AG04450 (cell line): ENCODE measurements around the gene PITPNM3. TPM values are rescaled to one million over a fixed set of nuclear protein-coding genes. Genes with fewer than 3 reads are reported as not detected.
A peak's percentile ranks its signal among the peaks of the same experiment; 100 is the strongest.

Experiments
- CTCF ChIA-PET: fragments of 300-600, 350-600 bp; formaldehyde crosslinking; extraction: SDS; loops from one replicate; lab custom pipeline; 2022; ENCODE audit warnings: antibody characterized with exemption, inconsistent platforms; lab: Charles Lee
- POLR2A ChIA-PET: fragments of 350-600 bp; formaldehyde crosslinking; extraction: SDS; loops from one replicate; lab custom pipeline; 2021; ENCODE audit warnings: antibody characterized with exemption, inconsistent platforms; lab: Yijun Ruan, JAX
- DNase-seq: peaks from one replicate; pipeline ENCODE4 v3.0.0-alpha.2; 2011; ENCODE audit warnings: low read depth, low spot score
- H3K27ac ChIP-seq: one replicate; pipeline ENCODE4 v1.5.1; 2012; ENCODE audit warnings: low read depth, low read length, control low read depth
- H3K27me3 ChIP-seq: one replicate; pipeline ENCODE4 v1.6.0; 2012; ENCODE audit warnings: low read length; ENCODE audit not compliant: control insufficient read depth, insufficient read depth
- H3K4me3 ChIP-seq: 2 replicates; pipeline ENCODE4 v1.5.1; 2011; ENCODE audit warnings: mild to moderate bottlenecking, low read depth, low read length, control low read depth
- H3K9me3 ChIP-seq: 2 replicates; pipeline ENCODE4 v1.5.1; 2012; ENCODE audit warnings: low read length; ENCODE audit not compliant: control insufficient read depth, insufficient read depth
- polyA plus RNA-seq: library from polyadenylated mRNA; depleted of rRNA; stranded (reverse); fragments of >200 nt; gene quantifications from 2 replicates; pipeline ENCODE4 v1.2.3, GENCODE V29; 2011
- TF ChIP-seq, protein P1 (sequence below): IDR thresholded peaks from 2 replicates; pipeline ENCODE4 v1.5.1; 2011; ENCODE audit warnings: low read depth, low read length, control low read depth, inconsistent platforms

The PITPNM3 gene
- polyA plus RNA-seq, 1 experiment = 0.38 TPM

DNA sequence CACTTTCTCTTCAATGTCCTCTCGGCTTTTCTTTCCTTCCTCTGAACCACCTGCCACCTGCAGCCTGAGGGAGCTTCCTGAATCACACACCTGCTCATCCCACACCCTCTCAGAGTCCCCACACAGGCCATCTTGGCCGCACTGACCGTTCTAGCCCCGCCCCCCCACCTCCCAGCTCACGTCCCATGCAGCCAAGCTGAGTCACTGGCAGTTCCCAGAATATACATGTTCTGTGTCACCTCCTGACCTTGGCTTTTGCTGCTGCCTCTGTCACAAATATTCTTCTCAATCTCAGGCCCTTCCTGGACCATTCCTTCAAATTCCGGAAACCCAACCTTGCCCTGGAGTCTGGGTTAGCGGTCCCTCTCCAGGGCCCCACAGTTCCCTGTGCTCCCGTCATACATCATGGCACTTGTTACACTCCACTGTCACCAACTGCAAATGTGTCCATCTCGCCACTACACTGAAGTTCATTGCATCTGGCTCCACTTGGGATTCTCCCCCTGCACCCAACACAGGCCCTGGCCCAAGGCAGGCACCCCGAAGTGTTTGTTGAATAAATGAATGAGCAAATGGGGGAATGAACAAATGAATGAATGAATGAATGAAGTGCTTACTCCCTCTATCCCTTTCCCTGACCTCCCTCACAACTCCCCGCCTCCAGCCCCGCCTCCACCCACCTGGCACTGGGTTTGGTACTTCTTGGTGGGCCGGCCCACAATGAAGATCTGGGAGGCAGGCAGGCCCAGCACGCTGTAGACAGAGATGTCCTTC lies 99.3 kb downstream of the PITPNM3 start:
- Histone ChIP-seq H3K27ac (no peak overlapping the region), H3K4me3 (no peak overlapping the region), H3K9me3 (no peaks in the 10 kb centered on the region; the same call in 1 of the 2 replicates), H3K27me3 (no peaks in the 10 kb centered on the region)
- POLR2A ChIA-PET = no interaction called here
- CTCF ChIA-PET = interaction anchor here (1.2 kb wide), 1 partner anchor 16 kb away, joined by 4 read pairs; no protein-coding TSS in a partner anchor
- no peak for DNase-seq
- TF ChIP-seq, protein P1, sequence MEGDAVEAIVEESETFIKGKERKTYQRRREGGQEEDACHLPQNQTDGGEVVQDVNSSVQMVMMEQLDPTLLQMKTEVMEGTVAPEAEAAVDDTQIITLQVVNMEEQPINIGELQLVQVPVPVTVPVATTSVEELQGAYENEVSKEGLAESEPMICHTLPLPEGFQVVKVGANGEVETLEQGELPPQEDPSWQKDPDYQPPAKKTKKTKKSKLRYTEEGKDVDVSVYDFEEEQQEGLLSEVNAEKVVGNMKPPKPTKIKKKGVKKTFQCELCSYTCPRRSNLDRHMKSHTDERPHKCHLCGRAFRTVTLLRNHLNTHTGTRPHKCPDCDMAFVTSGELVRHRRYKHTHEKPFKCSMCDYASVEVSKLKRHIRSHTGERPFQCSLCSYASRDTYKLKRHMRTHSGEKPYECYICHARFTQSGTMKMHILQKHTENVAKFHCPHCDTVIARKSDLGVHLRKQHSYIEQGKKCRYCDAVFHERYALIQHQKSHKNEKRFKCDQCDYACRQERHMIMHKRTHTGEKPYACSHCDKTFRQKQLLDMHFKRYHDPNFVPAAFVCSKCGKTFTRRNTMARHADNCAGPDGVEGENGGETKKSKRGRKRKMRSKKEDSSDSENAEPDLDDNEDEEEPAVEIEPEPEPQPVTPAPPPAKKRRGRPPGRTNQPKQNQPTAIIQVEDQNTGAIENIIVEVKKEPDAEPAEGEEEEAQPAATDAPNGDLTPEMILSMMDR = no peak

DNA sequence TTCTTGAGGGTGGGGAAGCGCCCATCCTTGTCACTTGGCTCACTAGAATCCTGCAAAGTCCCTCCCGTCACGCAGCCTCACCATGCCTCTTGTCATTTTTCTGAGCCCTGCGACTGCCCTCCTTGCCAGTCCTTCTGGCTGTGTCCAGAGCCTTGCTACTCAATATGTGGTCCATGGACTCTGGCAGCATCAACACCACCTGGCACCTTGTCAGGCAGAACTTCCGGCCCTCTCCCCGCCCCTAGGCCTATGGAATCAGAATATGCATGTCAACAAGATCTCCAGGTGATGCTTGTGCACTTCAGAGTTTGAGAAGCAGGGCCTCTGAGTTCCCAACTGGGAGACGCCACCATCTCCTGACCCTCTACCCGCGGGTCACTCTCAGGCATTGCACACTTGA lies 100.0 kb downstream of the PITPNM3 start:
- ChIA-PET POLR2A (no interaction called here), CTCF (interaction anchor here (1.2 kb wide), 1 partner anchor 17 kb away, joined by 4 read pairs; no protein-coding TSS in a partner anchor)
- no peak overlapping the region for H3K27ac ChIP-seq
- DNase-seq = no peak
- no peak overlapping the region for H3K4me3 ChIP-seq
- TF ChIP-seq, protein P1 = no peak
- no peaks in the 10 kb centered on the region for H3K27me3 ChIP-seq
- H3K9me3 ChIP-seq = no peaks in the 10 kb centered on the region; the same call in 1 of the 2 replicates

DNA sequence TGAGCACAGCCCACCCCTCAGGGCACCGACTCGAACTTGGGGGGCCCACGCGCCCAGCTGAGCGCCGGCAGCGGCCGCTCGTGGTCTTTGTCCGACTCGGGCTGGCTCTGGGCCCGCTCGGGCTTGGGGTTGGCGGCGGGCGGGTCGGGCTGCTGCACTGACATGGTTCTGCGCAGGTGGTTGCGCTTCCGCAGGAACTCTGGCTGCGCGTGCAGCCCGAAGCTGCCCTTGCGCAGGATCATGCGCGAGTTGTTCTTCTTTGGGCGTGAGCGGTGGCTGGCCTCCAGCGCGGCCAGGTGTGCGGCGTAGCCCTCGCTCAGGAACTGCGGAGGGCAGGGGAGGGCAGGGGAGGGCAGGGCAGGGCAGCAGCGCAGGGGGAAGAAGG lies 101.0 kb downstream of the PITPNM3 start:
- Histone ChIP-seq H3K27me3 (no peaks in the 10 kb centered on the region), H3K9me3 (no peaks in the 10 kb centered on the region; the same call in 1 of the 2 replicates), H3K4me3 (peak overlapping the region; percentile 27; the same call in 1 of the 2 replicates), H3K27ac (no peak overlapping the region)
- TF ChIP-seq, protein P1 = no peak
- CTCF ChIA-PET = interaction anchor here (1.6 kb wide), 1 partner anchor 18 kb away, joined by 7 read pairs; no protein-coding TSS in a partner anchor
- POLR2A ChIA-PET = no interaction called here
- DNase-seq = no peak

DNA sequence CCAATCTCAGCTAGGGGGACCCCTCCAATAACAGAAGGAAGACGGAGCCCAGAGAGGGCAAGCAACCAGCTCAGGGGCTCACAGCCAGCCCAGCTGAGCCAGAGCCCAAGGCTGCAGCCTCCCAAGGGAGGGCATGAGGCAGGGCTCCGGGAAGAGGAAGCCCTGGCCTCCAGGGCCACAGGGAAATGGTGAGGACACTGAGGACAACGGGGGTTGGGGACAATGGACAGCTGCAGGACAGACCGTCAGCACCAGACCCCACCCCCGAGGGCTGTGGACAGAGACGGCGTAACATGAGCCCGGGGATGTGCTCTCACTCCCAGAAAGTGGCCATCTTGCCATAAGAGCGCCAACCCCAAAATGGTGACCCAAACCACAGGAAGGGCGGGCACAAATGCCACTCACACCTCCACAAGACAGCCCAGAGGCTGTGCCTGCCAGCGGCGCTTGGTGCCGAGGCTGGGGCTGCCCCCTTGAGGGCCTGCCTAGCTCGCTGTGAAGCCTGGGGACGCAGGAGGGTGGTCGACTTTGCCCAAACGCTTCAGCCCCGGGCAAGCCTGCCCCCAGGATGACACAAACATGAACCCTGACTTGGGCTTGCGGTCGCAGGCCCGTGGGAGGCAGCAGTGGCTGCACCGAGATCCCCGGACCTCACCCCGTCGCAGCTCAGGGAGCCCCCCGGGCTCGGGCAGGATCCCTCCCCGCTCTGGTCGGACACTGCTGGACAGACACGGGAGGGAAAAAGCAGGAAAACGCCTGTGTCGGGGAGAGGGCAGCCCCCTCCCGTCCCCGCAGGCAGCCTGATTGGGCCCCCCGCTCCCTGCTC lies 101.6 kb downstream of the PITPNM3 start:
- H3K27me3 ChIP-seq = no peaks in the 10 kb centered on the region
- H3K9me3 ChIP-seq = no peaks in the 10 kb centered on the region; the same call in 1 of the 2 replicates
- H3K27ac ChIP-seq = no peak overlapping the region
- TF ChIP-seq, protein P1 = no peak
- peak overlapping the region; percentile 27; the same call in 1 of the 2 replicates for H3K4me3 ChIP-seq
- DNase-seq = no peak
- CTCF ChIA-PET = interaction anchor here (0.6 to 1.6 kb wide), 2 partner anchors 17 to 18 kb away, joined by 3 to 7 read pairs; no protein-coding TSS in a partner anchor
- POLR2A ChIA-PET = no interaction called here
